Measurements from ENCODE around the gene APLP1.

DNA sequence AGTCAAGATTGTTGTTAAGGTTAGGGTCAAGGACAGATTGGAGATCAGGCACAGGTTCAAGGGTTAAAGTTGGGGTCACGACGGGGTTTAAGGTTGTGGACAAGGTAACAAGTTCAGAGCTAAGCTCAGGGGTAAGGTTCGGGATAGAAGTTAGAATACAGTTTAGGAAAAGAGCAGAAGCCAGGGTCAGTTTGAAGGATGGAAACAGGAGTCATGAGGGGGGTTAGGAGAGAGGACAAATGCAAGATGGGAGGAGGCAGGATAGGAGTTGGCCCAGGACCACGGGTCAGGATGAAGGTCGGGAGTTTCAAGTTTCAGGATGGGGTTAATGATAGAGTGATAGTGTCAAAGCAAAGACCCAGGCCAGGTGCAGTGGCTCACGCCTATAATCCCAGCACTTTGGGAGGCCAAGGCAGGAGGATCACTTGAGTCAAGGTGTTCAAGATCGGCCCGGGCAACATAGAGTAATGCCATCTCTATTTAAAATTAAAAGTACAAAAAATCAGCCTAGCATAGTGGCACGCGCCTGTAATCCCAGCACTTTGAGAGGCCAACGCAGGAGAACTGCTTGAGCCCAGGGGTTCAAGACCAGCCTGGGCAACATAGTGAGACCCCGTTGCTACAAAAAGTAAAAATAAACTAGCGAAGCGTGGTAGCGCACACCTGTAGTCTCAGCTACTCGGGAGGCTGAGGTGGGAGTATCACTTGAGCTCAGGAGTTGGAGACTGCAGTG, 23.7 kb upstream of the APLP1 start:
- TF ChIP-seq HDGF (IDR thresholded peaks at IDR 0.05; ENCODE audit: borderline replicate concordance) (no peak), L3MBTL2 (conservative IDR thresholded peaks at IDR 0.05) (no peak), ELF4 (IDR thresholded peaks at IDR 0.05) (no peak), SP1 (IDR thresholded peaks at IDR 0.05) (no peak), FOXM1 (IDR thresholded peaks at IDR 0.05; ENCODE audit: borderline replicate concordance) (no peak)

All from HEK293T (cell line).